ENCODE data around the gene HCN2. TPM values are rescaled to one million over a fixed set of nuclear protein-coding genes. Genes with fewer than 3 reads are reported as not detected.

HCN2 gene
- total RNA-seq, 1 experiment from 2014 or later, result 9.2 TPM

DNA sequence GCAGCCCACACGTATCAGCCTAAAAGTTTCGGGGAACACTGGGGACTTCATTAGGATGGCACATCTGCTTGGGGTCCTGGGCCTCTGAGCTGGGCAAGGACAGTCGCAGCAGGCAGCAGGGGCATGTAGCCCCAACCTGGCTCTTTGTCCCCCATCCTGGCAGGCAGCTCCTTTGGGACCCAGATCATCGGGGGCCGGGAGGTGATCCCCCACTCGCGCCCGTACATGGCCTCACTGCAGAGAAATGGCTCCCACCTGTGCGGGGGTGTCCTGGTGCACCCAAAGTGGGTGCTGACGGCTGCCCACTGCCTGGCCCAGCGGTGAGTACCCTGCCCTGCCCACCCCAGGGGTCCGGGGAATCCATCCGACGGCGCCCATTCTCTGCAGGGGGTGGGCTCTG, 42.6 kb upstream of the HCN2 start:
- H3K27ac Mint-ChIP-seq, result no peak overlapping the region
- ATAC-seq, result no peak
- peaks cover 2% of the 10 kb centered on the region; the same call in 1 of the 2 replicates for H3K27me3 Mint-ChIP-seq (ENCODE audit: low read depth)
- H3K4me3 Mint-ChIP-seq, result no peak overlapping the region
- TF ChIP-seq NR2C2 (CRISPR knock-in tag; IDR thresholded peaks at IDR 0.05) (no peak), NR3C1 (CRISPR knock-in tag; conservative IDR thresholded peaks at IDR 0.05; ENCODE audit: low read depth) (no peak), ZNF423 (CRISPR knock-in tag; IDR thresholded peaks at IDR 0.05) (no peak), OVOL2 (CRISPR knock-in tag; IDR thresholded peaks at IDR 0.05; ENCODE audit: borderline replicate concordance) (no peak), CBFB (CRISPR knock-in tag; IDR thresholded peaks at IDR 0.05; ENCODE audit: low read depth) (no peak), ZBTB21 (CRISPR knock-in tag; IDR thresholded peaks at IDR 0.05; ENCODE audit: borderline replicate concordance) (no peak), TEAD4 (CRISPR knock-in tag; IDR thresholded peaks at IDR 0.05) (no peak), RORB (CRISPR knock-in tag; IDR thresholded peaks at IDR 0.05) (no peak), ZNF232 (CRISPR knock-in tag; IDR thresholded peaks at IDR 0.05) (no peak)
- TF ChIP-seq, protein P1, sequence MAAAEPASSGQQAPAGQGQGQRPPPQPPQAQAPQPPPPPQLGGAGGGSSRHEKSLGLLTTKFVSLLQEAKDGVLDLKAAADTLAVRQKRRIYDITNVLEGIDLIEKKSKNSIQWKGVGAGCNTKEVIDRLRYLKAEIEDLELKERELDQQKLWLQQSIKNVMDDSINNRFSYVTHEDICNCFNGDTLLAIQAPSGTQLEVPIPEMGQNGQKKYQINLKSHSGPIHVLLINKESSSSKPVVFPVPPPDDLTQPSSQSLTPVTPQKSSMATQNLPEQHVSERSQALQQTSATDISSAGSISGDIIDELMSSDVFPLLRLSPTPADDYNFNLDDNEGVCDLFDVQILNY (CRISPR knock-in tag; IDR thresholded peaks at IDR 0.05), result no peak
- TF ChIP-seq, protein P2, sequence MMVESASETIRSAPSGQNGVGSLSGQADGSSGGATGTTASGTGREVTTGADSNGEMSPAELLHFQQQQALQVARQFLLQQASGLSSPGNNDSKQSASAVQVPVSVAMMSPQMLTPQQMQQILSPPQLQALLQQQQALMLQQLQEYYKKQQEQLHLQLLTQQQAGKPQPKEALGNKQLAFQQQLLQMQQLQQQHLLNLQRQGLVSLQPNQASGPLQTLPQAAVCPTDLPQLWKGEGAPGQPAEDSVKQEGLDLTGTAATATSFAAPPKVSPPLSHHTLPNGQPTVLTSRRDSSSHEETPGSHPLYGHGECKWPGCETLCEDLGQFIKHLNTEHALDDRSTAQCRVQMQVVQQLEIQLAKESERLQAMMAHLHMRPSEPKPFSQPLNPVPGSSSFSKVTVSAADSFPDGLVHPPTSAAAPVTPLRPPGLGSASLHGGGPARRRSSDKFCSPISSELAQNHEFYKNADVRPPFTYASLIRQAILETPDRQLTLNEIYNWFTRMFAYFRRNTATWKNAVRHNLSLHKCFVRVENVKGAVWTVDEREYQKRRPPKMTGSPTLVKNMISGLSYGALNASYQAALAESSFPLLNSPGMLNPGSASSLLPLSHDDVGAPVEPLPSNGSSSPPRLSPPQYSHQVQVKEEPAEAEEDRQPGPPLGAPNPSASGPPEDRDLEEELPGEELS (CRISPR knock-in tag; IDR thresholded peaks at IDR 0.05), result no peak
- TF ChIP-seq, protein P3, sequence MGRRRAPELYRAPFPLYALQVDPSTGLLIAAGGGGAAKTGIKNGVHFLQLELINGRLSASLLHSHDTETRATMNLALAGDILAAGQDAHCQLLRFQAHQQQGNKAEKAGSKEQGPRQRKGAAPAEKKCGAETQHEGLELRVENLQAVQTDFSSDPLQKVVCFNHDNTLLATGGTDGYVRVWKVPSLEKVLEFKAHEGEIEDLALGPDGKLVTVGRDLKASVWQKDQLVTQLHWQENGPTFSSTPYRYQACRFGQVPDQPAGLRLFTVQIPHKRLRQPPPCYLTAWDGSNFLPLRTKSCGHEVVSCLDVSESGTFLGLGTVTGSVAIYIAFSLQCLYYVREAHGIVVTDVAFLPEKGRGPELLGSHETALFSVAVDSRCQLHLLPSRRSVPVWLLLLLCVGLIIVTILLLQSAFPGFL (CRISPR knock-in tag; IDR thresholded peaks at IDR 0.05; ENCODE audit: borderline replicate concordance), result no peak
- TF ChIP-seq, protein P4, sequence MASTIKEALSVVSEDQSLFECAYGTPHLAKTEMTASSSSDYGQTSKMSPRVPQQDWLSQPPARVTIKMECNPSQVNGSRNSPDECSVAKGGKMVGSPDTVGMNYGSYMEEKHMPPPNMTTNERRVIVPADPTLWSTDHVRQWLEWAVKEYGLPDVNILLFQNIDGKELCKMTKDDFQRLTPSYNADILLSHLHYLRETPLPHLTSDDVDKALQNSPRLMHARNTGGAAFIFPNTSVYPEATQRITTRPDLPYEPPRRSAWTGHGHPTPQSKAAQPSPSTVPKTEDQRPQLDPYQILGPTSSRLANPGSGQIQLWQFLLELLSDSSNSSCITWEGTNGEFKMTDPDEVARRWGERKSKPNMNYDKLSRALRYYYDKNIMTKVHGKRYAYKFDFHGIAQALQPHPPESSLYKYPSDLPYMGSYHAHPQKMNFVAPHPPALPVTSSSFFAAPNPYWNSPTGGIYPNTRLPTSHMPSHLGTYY (CRISPR knock-in tag; IDR thresholded peaks at IDR 0.05), result no peak
- TF ChIP-seq, protein P5, sequence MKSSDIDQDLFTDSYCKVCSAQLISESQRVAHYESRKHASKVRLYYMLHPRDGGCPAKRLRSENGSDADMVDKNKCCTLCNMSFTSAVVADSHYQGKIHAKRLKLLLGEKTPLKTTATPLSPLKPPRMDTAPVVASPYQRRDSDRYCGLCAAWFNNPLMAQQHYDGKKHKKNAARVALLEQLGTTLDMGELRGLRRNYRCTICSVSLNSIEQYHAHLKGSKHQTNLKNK (CRISPR knock-in tag; IDR thresholded peaks at IDR 0.05), result no peak
- TF ChIP-seq, protein P6, sequence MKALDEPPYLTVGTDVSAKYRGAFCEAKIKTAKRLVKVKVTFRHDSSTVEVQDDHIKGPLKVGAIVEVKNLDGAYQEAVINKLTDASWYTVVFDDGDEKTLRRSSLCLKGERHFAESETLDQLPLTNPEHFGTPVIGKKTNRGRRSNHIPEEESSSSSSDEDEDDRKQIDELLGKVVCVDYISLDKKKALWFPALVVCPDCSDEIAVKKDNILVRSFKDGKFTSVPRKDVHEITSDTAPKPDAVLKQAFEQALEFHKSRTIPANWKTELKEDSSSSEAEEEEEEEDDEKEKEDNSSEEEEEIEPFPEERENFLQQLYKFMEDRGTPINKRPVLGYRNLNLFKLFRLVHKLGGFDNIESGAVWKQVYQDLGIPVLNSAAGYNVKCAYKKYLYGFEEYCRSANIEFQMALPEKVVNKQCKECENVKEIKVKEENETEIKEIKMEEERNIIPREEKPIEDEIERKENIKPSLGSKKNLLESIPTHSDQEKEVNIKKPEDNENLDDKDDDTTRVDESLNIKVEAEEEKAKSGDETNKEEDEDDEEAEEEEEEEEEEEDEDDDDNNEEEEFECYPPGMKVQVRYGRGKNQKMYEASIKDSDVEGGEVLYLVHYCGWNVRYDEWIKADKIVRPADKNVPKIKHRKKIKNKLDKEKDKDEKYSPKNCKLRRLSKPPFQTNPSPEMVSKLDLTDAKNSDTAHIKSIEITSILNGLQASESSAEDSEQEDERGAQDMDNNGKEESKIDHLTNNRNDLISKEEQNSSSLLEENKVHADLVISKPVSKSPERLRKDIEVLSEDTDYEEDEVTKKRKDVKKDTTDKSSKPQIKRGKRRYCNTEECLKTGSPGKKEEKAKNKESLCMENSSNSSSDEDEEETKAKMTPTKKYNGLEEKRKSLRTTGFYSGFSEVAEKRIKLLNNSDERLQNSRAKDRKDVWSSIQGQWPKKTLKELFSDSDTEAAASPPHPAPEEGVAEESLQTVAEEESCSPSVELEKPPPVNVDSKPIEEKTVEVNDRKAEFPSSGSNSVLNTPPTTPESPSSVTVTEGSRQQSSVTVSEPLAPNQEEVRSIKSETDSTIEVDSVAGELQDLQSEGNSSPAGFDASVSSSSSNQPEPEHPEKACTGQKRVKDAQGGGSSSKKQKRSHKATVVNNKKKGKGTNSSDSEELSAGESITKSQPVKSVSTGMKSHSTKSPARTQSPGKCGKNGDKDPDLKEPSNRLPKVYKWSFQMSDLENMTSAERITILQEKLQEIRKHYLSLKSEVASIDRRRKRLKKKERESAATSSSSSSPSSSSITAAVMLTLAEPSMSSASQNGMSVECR (CRISPR knock-in tag; IDR thresholded peaks at IDR 0.05; ENCODE audit: borderline replicate concordance), result no peak
- TF ChIP-seq, protein P7, sequence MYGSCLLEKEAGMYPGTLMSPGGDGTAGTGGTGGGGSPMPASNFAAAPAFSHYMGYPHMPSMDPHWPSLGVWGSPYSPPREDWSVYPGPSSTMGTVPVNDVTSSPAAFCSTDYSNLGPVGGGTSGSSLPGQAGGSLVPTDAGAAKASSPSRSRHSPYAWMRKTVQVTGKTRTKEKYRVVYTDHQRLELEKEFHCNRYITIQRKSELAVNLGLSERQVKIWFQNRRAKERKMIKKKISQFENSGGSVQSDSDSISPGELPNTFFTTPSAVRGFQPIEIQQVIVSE (CRISPR knock-in tag; IDR thresholded peaks at IDR 0.05; ENCODE audit: borderline replicate concordance), result no peak
- CTCF ChIA-PET, result no interaction called here
- no peak for DNase-seq (ENCODE audit: low spot score)
- POLR2A ChIA-PET, result no interaction called here
- no peaks in the 10 kb centered on the region for H3K9me3 Mint-ChIP-seq
- H3K4me1 Mint-ChIP-seq, result peaks cover 10% of the 10 kb centered on the region
- H3K36me3 Mint-ChIP-seq, result no peaks in the 10 kb centered on the region

Measured in WTC11 (cell line).